ENCODE measurements around the gene SLC6A15. TPM values are rescaled to one million over a fixed set of nuclear protein-coding genes. Genes with fewer than 3 reads are reported as not detected.

Gene SLC6A15
- polyA plus RNA-seq, 4 donors = 0.34 to 1.0 TPM; not detected in 2

- Histone ChIP-seq H3K27ac (ENCODE audit: low read depth in 1 of 3, low read length in 2 of 3) (no peak overlapping the region), H3K4me3 (ENCODE audit: low read depth in 1 of 3, low read length in 3 of 3) (no peak overlapping the region), H3K9me3 (ENCODE audit: control insufficient read depth in 2 of 2, insufficient read depth in 1 of 2, low read depth in 1 of 2, low read length in 1 of 2) (no peaks in the 10 kb centered on the region), H3K27me3 (ENCODE audit: control insufficient read depth in 3 of 3, insufficient read depth in 3 of 3, low read length in 3 of 3) (no peaks in the 10 kb centered on the region), H3K4me1 (ENCODE audit: control insufficient read depth in 3 of 3, insufficient read depth in 2 of 3, low read depth in 1 of 3, low read length in 2 of 3) (no peaks in the 10 kb centered on the region), H3K36me3 (ENCODE audit: control insufficient read depth in 3 of 3, insufficient read depth in 2 of 3, low read depth in 1 of 3, low read length in 3 of 3) (no peaks in the 10 kb centered on the region)
- 35 to 51% (median 39%) methylated on average over 2 of the region's 2 CpGs for WGBS, 3 donors
- FAIRE-seq = no peak
- DNase-seq = no peak
These were observed 87.5 kb downstream of the SLC6A15 start for GRCh38 chr12:84825149-84825548.

- H3K4me1 ChIP-seq (ENCODE audit: control insufficient read depth in 3 of 3, insufficient read depth in 2 of 3, low read depth in 1 of 3, low read length in 2 of 3) = no peaks in the 10 kb centered on the region
- no peaks in the 10 kb centered on the region for H3K9me3 ChIP-seq (ENCODE audit: control insufficient read depth in 2 of 2, insufficient read depth in 1 of 2, low read depth in 1 of 2, low read length in 1 of 2)
- FAIRE-seq (no peak), DNase-seq (no peak)
- H3K36me3 ChIP-seq (ENCODE audit: control insufficient read depth in 3 of 3, insufficient read depth in 2 of 3, low read depth in 1 of 3, low read length in 3 of 3) = no peaks in the 10 kb centered on the region
- H3K27ac ChIP-seq (ENCODE audit: low read depth in 1 of 3, low read length in 2 of 3) = no peak overlapping the region
- 56 to 70% (median 64%) methylated on average over 2 of the region's 2 CpGs for WGBS, 3 donors
- no peak overlapping the region for H3K4me3 ChIP-seq (ENCODE audit: low read depth in 1 of 3, low read length in 3 of 3)
- H3K27me3 ChIP-seq (ENCODE audit: control insufficient read depth in 3 of 3, insufficient read depth in 3 of 3, low read length in 3 of 3) = no peaks in the 10 kb centered on the region
These were observed 90.1 kb downstream of the SLC6A15 start for GRCh38 chr12:84822525-84822924.

GRCh38 chr12:84816916-84817695 is 95.5 kb downstream of the SLC6A15 start:
- Histone ChIP-seq H3K4me1 (ENCODE audit: control insufficient read depth in 3 of 3, insufficient read depth in 2 of 3, low read depth in 1 of 3, low read length in 2 of 3) (no peaks in the 10 kb centered on the region), H3K4me3 (ENCODE audit: low read depth in 1 of 3, low read length in 3 of 3) (no peak overlapping the region), H3K27me3 (ENCODE audit: control insufficient read depth in 3 of 3, insufficient read depth in 3 of 3, low read length in 3 of 3) (no peaks in the 10 kb centered on the region), H3K27ac (ENCODE audit: low read depth in 1 of 3, low read length in 2 of 3) (no peak overlapping the region), H3K9me3 (ENCODE audit: control insufficient read depth in 2 of 2, insufficient read depth in 1 of 2, low read depth in 1 of 2, low read length in 1 of 2) (no peaks in the 10 kb centered on the region), H3K36me3 (ENCODE audit: control insufficient read depth in 3 of 3, insufficient read depth in 2 of 3, low read depth in 1 of 3, low read length in 3 of 3) (no peaks in the 10 kb centered on the region)
- DNase-seq = no peak
- no peak for FAIRE-seq
- WGBS, 3 donors = 68 to 82% (median 78%) methylated on average over 3 of the region's 3 CpGs

- no peaks in the 10 kb centered on the region for H3K36me3 ChIP-seq (ENCODE audit: control insufficient read depth in 3 of 3, insufficient read depth in 2 of 3, low read depth in 1 of 3, low read length in 3 of 3)
- no peak overlapping the region for H3K4me3 ChIP-seq (ENCODE audit: low read depth in 1 of 3, low read length in 3 of 3)
- no peaks in the 10 kb centered on the region for H3K4me1 ChIP-seq (ENCODE audit: control insufficient read depth in 3 of 3, insufficient read depth in 2 of 3, low read depth in 1 of 3, low read length in 2 of 3)
- no peak for FAIRE-seq
- H3K9me3 ChIP-seq (ENCODE audit: control insufficient read depth in 2 of 2, insufficient read depth in 1 of 2, low read depth in 1 of 2, low read length in 1 of 2) = no peaks in the 10 kb centered on the region
- no peak overlapping the region for H3K27ac ChIP-seq (ENCODE audit: low read depth in 1 of 3, low read length in 2 of 3)
- H3K27me3 ChIP-seq (ENCODE audit: control insufficient read depth in 3 of 3, insufficient read depth in 3 of 3, low read length in 3 of 3) = no peaks in the 10 kb centered on the region
- DNase-seq = no peak
- WGBS, 3 donors = 80 to 92% (median 80%) methylated on average over 4 of the region's 4 CpGs
These were observed 97.8 kb downstream of the SLC6A15 start for GRCh38 chr12:84814664-84815245.

GRCh38 chr12:84813780-84814663 is 98.6 kb downstream of the SLC6A15 start:
- Histone ChIP-seq H3K4me1 (ENCODE audit: control insufficient read depth in 3 of 3, insufficient read depth in 2 of 3, low read depth in 1 of 3, low read length in 2 of 3) (no peaks in the 10 kb centered on the region), H3K27ac (ENCODE audit: low read depth in 1 of 3, low read length in 2 of 3) (no peak overlapping the region), H3K36me3 (ENCODE audit: control insufficient read depth in 3 of 3, insufficient read depth in 2 of 3, low read depth in 1 of 3, low read length in 3 of 3) (no peaks in the 10 kb centered on the region), H3K9me3 (ENCODE audit: control insufficient read depth in 2 of 2, insufficient read depth in 1 of 2, low read depth in 1 of 2, low read length in 1 of 2) (no peaks in the 10 kb centered on the region), H3K4me3 (ENCODE audit: low read depth in 1 of 3, low read length in 3 of 3) (no peak overlapping the region), H3K27me3 (ENCODE audit: control insufficient read depth in 3 of 3, insufficient read depth in 3 of 3, low read length in 3 of 3) (no peaks in the 10 kb centered on the region)
- FAIRE-seq (no peak), DNase-seq (no peak)
- WGBS, 3 donors = 67 to 88% (median 87%) methylated on average over 1 of the region's 1 CpG

- H3K27me3 ChIP-seq (ENCODE audit: control insufficient read depth in 3 of 3, insufficient read depth in 3 of 3, low read length in 3 of 3) = no peaks in the 10 kb centered on the region
- no peaks in the 10 kb centered on the region for H3K9me3 ChIP-seq (ENCODE audit: control insufficient read depth in 2 of 2, insufficient read depth in 1 of 2, low read depth in 1 of 2, low read length in 1 of 2)
- FAIRE-seq = no peak
- H3K4me1 ChIP-seq (ENCODE audit: control insufficient read depth in 3 of 3, insufficient read depth in 2 of 3, low read depth in 1 of 3, low read length in 2 of 3) = no peaks in the 10 kb centered on the region
- 71 to 84% (median 79%) methylated on average over 3 of the region's 3 CpGs for WGBS, 3 donors
- no peak overlapping the region for H3K4me3 ChIP-seq (ENCODE audit: low read depth in 1 of 3, low read length in 3 of 3)
- H3K27ac ChIP-seq (ENCODE audit: low read depth in 1 of 3, low read length in 2 of 3) = no peak overlapping the region
- no peak for DNase-seq
- H3K36me3 ChIP-seq (ENCODE audit: control insufficient read depth in 3 of 3, insufficient read depth in 2 of 3, low read depth in 1 of 3, low read length in 3 of 3) = no peaks in the 10 kb centered on the region
These were observed 101.3 kb downstream of the SLC6A15 start for GRCh38 chr12:84811291-84811690.

- WGBS, 3 donors = 80 to 92% (median 90%) methylated on average over 1 of the region's 1 CpG
- DNase-seq (no peak), FAIRE-seq (no peak)
- Histone ChIP-seq H3K4me3 (ENCODE audit: low read depth in 1 of 3, low read length in 3 of 3) (no peak overlapping the region), H3K9me3 (ENCODE audit: control insufficient read depth in 2 of 2, insufficient read depth in 1 of 2, low read depth in 1 of 2, low read length in 1 of 2) (no peaks in the 10 kb centered on the region), H3K36me3 (ENCODE audit: control insufficient read depth in 3 of 3, insufficient read depth in 2 of 3, low read depth in 1 of 3, low read length in 3 of 3) (no peaks in the 10 kb centered on the region), H3K27me3 (ENCODE audit: control insufficient read depth in 3 of 3, insufficient read depth in 3 of 3, low read length in 3 of 3) (no peaks in the 10 kb centered on the region), H3K4me1 (ENCODE audit: control insufficient read depth in 3 of 3, insufficient read depth in 2 of 3, low read depth in 1 of 3, low read length in 2 of 3) (no peaks in the 10 kb centered on the region), H3K27ac (ENCODE audit: low read depth in 1 of 3, low read length in 2 of 3) (no peak overlapping the region)
These were observed 102.0 kb downstream of the SLC6A15 start for GRCh38 chr12:84810611-84811010.
